ENCODE data around the gene DEAF1. TPM values are rescaled to one million over a fixed set of nuclear protein-coding genes. Genes with fewer than 3 reads are reported as not detected.

The DEAF1 gene
- total and polyA plus RNA-seq, 10 of the 15 experiments (the other 5 are each of a cell fraction or from before 2014, with no cell fraction given), result 0.68 to 51.3 (median 25.9) TPM

- no peak for TF ChIP-seq POLR2A (IDR thresholded peaks at IDR 0.05; ENCODE audit: low read depth, low read length)
- no peak for TF ChIP-seq RELA (IDR thresholded peaks at IDR 0.05; ENCODE audit: borderline replicate concordance, partially characterized antibody)
- TF ChIP-seq SREBF2 (IDR thresholded peaks at IDR 0.05; ENCODE audit: low read length), result no peak
- TF ChIP-seq NFXL1 (IDR thresholded peaks at IDR 0.05; ENCODE audit: borderline replicate concordance), result no peak
- TF ChIP-seq STAT1 (conservative IDR thresholded peaks at IDR 0.05), result no peak
- TF ChIP-seq ZNF384 (IDR thresholded peaks at IDR 0.05; ENCODE audit: borderline replicate concordance, low read depth, low read length), result no peak
- TF ChIP-seq ASH2L (IDR thresholded peaks at IDR 0.05; ENCODE audit: borderline replicate concordance, low read depth), result no peak
- no peak for TF ChIP-seq STAT3 (IDR thresholded peaks at IDR 0.05; ENCODE audit: low read depth, low read length)
- no peak for TF ChIP-seq BRCA1 (IDR thresholded peaks at IDR 0.05; ENCODE audit: low read depth, low read length)
- TF ChIP-seq CBFB (IDR thresholded peaks at IDR 0.05; ENCODE audit: low read depth), result no peak
- TF ChIP-seq ZBED1 (IDR thresholded peaks at IDR 0.05; ENCODE audit: borderline replicate concordance), result 0 out of 2 replicates have a peak, but pooled peaks have one; percentile 13
- no peak for TF ChIP-seq NBN (IDR thresholded peaks at IDR 0.05)
- no peak for TF ChIP-seq RUNX3 (IDR thresholded peaks at IDR 0.05; ENCODE audit: low read length)
- TF ChIP-seq, protein P1, sequence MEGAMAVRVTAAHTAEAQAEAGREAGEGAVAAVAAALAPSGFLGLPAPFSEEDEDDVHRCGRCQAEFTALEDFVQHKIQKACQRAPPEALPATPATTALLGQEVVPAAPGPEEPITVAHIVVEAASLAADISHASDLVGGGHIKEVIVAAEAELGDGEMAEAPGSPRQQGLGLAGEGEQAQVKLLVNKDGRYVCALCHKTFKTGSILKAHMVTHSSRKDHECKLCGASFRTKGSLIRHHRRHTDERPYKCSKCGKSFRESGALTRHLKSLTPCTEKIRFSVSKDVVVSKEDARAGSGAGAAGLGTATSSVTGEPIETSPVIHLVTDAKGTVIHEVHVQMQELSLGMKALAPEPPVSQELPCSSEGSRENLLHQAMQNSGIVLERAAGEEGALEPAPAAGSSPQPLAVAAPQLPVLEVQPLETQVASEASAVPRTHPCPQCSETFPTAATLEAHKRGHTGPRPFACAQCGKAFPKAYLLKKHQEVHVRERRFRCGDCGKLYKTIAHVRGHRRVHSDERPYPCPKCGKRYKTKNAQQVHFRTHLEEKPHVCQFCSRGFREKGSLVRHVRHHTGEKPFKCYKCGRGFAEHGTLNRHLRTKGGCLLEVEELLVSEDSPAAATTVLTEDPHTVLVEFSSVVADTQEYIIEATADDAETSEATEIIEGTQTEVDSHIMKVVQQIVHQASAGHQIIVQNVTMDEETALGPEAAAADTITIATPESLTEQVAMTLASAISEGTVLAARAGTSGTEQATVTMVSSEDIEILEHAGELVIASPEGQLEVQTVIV (IDR thresholded peaks at IDR 0.05; ENCODE audit: borderline replicate concordance, partially characterized antibody), result no peak
- no peak for TF ChIP-seq YBX1 (IDR thresholded peaks at IDR 0.05)
- 0 out of 2 replicates have a peak, but pooled peaks have one; percentile 2 for TF ChIP-seq RELB (IDR thresholded peaks at IDR 0.05; ENCODE audit: low read depth)
- TF ChIP-seq, protein P2, sequence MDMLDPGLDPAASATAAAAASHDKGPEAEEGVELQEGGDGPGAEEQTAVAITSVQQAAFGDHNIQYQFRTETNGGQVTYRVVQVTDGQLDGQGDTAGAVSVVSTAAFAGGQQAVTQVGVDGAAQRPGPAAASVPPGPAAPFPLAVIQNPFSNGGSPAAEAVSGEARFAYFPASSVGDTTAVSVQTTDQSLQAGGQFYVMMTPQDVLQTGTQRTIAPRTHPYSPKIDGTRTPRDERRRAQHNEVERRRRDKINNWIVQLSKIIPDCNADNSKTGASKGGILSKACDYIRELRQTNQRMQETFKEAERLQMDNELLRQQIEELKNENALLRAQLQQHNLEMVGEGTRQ (IDR thresholded peaks at IDR 0.05; ENCODE audit: borderline replicate concordance, low read depth, low read length), result no peak
- TF ChIP-seq, protein P3, sequence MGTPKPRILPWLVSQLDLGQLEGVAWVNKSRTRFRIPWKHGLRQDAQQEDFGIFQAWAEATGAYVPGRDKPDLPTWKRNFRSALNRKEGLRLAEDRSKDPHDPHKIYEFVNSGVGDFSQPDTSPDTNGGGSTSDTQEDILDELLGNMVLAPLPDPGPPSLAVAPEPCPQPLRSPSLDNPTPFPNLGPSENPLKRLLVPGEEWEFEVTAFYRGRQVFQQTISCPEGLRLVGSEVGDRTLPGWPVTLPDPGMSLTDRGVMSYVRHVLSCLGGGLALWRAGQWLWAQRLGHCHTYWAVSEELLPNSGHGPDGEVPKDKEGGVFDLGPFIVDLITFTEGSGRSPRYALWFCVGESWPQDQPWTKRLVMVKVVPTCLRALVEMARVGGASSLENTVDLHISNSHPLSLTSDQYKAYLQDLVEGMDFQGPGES (IDR thresholded peaks at IDR 0.05), result no peak
- no peak for TF ChIP-seq CREB1 (IDR thresholded peaks at IDR 0.05; ENCODE audit: low read depth)
- TF ChIP-seq, protein P4, sequence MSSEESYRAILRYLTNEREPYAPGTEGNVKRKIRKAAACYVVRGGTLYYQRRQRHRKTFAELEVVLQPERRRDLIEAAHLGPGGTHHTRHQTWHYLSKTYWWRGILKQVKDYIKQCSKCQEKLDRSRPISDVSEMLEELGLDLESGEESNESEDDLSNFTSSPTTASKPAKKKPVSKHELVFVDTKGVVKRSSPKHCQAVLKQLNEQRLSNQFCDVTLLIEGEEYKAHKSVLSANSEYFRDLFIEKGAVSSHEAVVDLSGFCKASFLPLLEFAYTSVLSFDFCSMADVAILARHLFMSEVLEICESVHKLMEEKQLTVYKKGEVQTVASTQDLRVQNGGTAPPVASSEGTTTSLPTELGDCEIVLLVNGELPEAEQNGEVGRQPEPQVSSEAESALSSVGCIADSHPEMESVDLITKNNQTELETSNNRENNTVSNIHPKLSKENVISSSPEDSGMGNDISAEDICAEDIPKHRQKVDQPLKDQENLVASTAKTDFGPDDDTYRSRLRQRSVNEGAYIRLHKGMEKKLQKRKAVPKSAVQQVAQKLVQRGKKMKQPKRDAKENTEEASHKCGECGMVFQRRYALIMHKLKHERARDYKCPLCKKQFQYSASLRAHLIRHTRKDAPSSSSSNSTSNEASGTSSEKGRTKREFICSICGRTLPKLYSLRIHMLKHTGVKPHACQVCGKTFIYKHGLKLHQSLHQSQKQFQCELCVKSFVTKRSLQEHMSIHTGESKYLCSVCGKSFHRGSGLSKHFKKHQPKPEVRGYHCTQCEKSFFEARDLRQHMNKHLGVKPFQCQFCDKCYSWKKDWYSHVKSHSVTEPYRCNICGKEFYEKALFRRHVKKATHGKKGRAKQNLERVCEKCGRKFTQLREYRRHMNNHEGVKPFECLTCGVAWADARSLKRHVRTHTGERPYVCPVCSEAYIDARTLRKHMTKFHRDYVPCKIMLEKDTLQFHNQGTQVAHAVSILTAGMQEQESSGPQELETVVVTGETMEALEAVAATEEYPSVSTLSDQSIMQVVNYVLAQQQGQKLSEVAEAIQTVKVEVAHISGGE (CRISPR knock-in tag; IDR thresholded peaks at IDR 0.05), result no peak
- no peak for TF ChIP-seq TCF3 (IDR thresholded peaks at IDR 0.05; ENCODE audit: borderline replicate concordance, insufficient read depth, low read depth, low read length)
- no peak for TF ChIP-seq SUPT20H (IDR thresholded peaks at IDR 0.05; ENCODE audit: borderline replicate concordance, control insufficient read depth, low read depth, low read length)
Measured at GRCh38 chr11:616320-617198, 78.5 kb downstream of the DEAF1 start (continued).

Measured in GM12878 (cell line).